HepG2 (cell line): Measurements from ENCODE around the gene SPATA25. TPM values are rescaled to one million over a fixed set of nuclear protein-coding genes. Genes with fewer than 3 reads are reported as not detected.

Source experiments
- ADNP ChIP-seq: sonication (generic); formaldehyde crosslinking; IDR thresholded peaks from 2 replicates; pipeline ENCODE4 v1.4.0; 2020; ENCODE audit warnings: missing genetic modification reagents
- ATM ChIP-seq: fragments of 450-650 bp; IDR thresholded peaks from 2 replicates; pipeline ENCODE4 v1.7.1; 2017; ENCODE audit warnings: mild to moderate bottlenecking, borderline replicate concordance
- ETV5 ChIP-seq: IDR thresholded peaks from 2 replicates; pipeline ENCODE4 v1.6.1; 2018; ENCODE audit warnings: missing biosample characterization, missing genetic modification reagents, inconsistent platforms, borderline replicate concordance
- FOXJ3 ChIP-seq: sonication (generic); formaldehyde crosslinking; IDR thresholded peaks from 2 replicates; pipeline ENCODE4 v1.4.0; 2020; ENCODE audit warnings: missing genetic modification reagents, mild to moderate bottlenecking, borderline replicate concordance
- HHEX ChIP-seq: IDR thresholded peaks from 2 replicates; pipeline ENCODE4 v1.6.1; 2016; ENCODE audit warnings: control low read depth
- HMGA1 ChIP-seq: sonication (generic); formaldehyde crosslinking; conservative IDR thresholded peaks from 2 replicates; pipeline ENCODE4 v1.4.0; 2020; ENCODE audit warnings: missing genetic modification reagents
- HNF4A ChIP-seq: sonication (generic); formaldehyde crosslinking; IDR thresholded peaks from 2 replicates; pipeline ENCODE4 v1.4.0; 2020; ENCODE audit warnings: missing genetic modification reagents
- HNRNPH1 ChIP-seq: fragments of 200-400 bp; formaldehyde crosslinking; optimal IDR thresholded peaks from 2 replicates; pipeline ENCODE3; 2017; ENCODE audit warnings: mild to moderate bottlenecking, low read depth, low read length
- MAFK ChIP-seq, 2 experiments: IDR thresholded peaks in 1 of 2; conservative IDR thresholded peaks in 1 of 2; 2 replicates each; pipeline ENCODE4 v1.6.1; 2011; ENCODE audit warnings: improper control_type of control experiment in 2 of 2, low read length in 2 of 2
- PHF20 ChIP-seq: sonication (generic); formaldehyde crosslinking; IDR thresholded peaks from 2 replicates; pipeline ENCODE4 v1.5.0; 2020; ENCODE audit warnings: mild to moderate bottlenecking, missing genetic modification reagents
- RXRB ChIP-seq: IDR thresholded peaks from 2 replicates; pipeline ENCODE4 v1.6.1; 2016; ENCODE audit warnings: borderline replicate concordance, missing genetic modification reagents, missing compliant biosample characterization
- SOX6 ChIP-seq, 2 experiments: fragments of 450-650 bp in 1 of 2; sonication (generic) in 1 of 2; formaldehyde crosslinking in 1 of 2; IDR thresholded peaks; 2 replicates each; pipeline versions ENCODE4 v1.4.0 to v1.6.1; 2017 to 2020; ENCODE audit warnings: antibody characterized with exemption in 1 of 2, mild to moderate bottlenecking in 1 of 2, missing genetic modification reagents in 1 of 2
- TCF12 ChIP-seq, 2 experiments: fragments of 450-650 bp in 1 of 2; sonication (generic) in 1 of 2; formaldehyde crosslinking in 1 of 2; IDR thresholded peaks; 2 replicates each; pipeline versions ENCODE4 v1.6.1 to v1.8.0; 2017 to 2022; ENCODE audit warnings: antibody characterized with exemption in 1 of 2, mild to moderate bottlenecking in 1 of 2, missing genetic modification reagents in 1 of 2, moderate library complexity in 1 of 2
- TRIM24 ChIP-seq: sonication (generic); formaldehyde crosslinking; IDR thresholded peaks from 2 replicates; pipeline ENCODE4 v1.8.0; 2022; ENCODE audit warnings: mild to moderate bottlenecking, missing genetic modification reagents
- U2AF1 ChIP-seq: fragments of 200-400 bp; formaldehyde crosslinking; optimal IDR thresholded peaks from 2 replicates; pipeline ENCODE3; 2017; ENCODE audit warnings: mild to moderate bottlenecking, low read depth, low read length
- YEATS4 ChIP-seq: sonication (generic); formaldehyde crosslinking; IDR thresholded peaks from 2 replicates; pipeline ENCODE4 v1.4.0; 2020; ENCODE audit warnings: missing genetic modification reagents, borderline replicate concordance
- ZFAT ChIP-seq: sonication (generic); formaldehyde crosslinking; conservative IDR thresholded peaks from 2 replicates; pipeline ENCODE4 v1.8.1; 2023; ENCODE audit warnings: missing genetic modification reagents, inconsistent platforms
- ZMYM3 ChIP-seq: sonication (generic); formaldehyde crosslinking; IDR thresholded peaks from 2 replicates; pipeline ENCODE4 v1.5.1; 2020; ENCODE audit warnings: mild to moderate bottlenecking, missing genetic modification reagents
- ZNF460 ChIP-seq: sonication (generic); formaldehyde crosslinking; IDR thresholded peaks from 2 replicates; pipeline ENCODE4 v1.5.1; 2020; ENCODE audit warnings: missing genetic modification reagents, mild to moderate bottlenecking, borderline replicate concordance
- polyA plus RNA-seq, 8 experiments: library from polyadenylated mRNA; depleted of rRNA in 3 of 8; stranded (reverse) in 7 of 8; unstranded in 1 of 8; fragments of >200 nt; fragmentation: Illumina TruSeq in 4 of 8; extraction: Trizol in 4 of 8; gene quantifications; 2 replicates each; pipeline versions ENCODE4 v1.2.1 to v1.2.3, GENCODE V29; 2011 to 2016; ENCODE audit warnings: low read depth in 4 of 8, missing spikeins in 1 of 8, mixed read lengths in 1 of 8; ENCODE audit not compliant: insufficient read depth in 1 of 8
- total RNA-seq, 5 experiments: library from RNA; depleted of rRNA; stranded (reverse); fragments of >200 nt; fragmentation: Illumina TruSeq; extraction: Trizol; gene quantifications; 2 replicates each; pipeline ENCODE4 v1.2.3, GENCODE V29; 2016; ENCODE audit warnings: low read depth in 1 of 5
- TF ChIP-seq, protein P1 (sequence below): sonication (generic); formaldehyde crosslinking; IDR thresholded peaks from 2 replicates; pipeline ENCODE4 v1.8.0; 2022; ENCODE audit warnings: missing genetic modification reagents, mild to moderate bottlenecking, inconsistent platforms, borderline replicate concordance
- TF ChIP-seq, protein P2 (sequence below): sonication (generic); formaldehyde crosslinking; IDR thresholded peaks from 2 replicates; pipeline ENCODE4 v1.4.0; 2020; ENCODE audit warnings: missing genetic modification reagents
- TF ChIP-seq, protein P3 (sequence below): sonication (generic); formaldehyde crosslinking; IDR thresholded peaks from 2 replicates; pipeline ENCODE4 v1.4.0; 2020; ENCODE audit warnings: missing genetic modification reagents
- TF ChIP-seq, protein P4 (sequence below): sonication (generic); formaldehyde crosslinking; IDR thresholded peaks from 2 replicates; pipeline ENCODE4 v1.5.0; 2020; ENCODE audit warnings: missing genetic modification reagents

Gene SPATA25
- total and polyA plus RNA-seq, 2 of the 13 experiments (the other 11 are each of a cell fraction or from before 2014, with no cell fraction given) = 4.8 to 7.6 TPM

DNA sequence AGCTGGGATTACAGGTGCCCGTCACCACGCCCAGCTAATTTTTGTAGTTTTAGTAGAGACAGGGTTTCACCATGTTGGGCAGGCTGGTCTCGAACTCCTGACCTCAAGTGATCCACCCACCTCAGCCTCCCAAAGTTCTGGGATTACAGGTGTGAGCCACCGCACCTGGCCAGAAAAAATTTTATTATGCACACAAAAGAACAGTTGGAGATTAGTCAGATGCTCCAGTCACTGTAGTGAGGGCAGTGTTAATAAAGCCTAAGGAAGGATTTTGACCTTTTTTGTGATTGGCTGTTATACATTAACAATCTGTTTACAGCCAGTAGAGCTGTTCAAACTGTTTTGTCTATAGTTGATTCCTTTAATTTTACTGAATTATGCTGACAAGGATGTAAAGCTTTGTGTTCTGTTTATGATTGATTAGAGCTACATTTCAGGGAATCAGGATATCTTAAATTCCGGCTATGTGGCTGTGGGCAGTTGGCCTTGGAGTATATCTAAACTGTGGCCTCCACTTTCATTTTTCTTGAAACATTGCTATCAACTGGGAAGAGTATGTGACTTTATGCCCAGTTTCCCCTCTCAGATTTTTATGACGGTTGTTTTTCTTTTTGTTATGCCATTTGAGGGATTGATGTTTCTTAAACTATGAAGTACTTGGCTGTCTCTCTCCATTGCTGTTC, 20.1 kb downstream of the SPATA25 start (continued):
- TF ChIP-seq SOX6 (IDR thresholded peaks at IDR 0.05) = no peak
- TF ChIP-seq SOX6 (CRISPR knock-in tag; IDR thresholded peaks at IDR 0.05) = peak; percentile 58; the same call in 1 of the 2 replicates
- no peak for TF ChIP-seq HNRNPH1
- no peak for TF ChIP-seq TRIM24
- TF ChIP-seq, protein P1, sequence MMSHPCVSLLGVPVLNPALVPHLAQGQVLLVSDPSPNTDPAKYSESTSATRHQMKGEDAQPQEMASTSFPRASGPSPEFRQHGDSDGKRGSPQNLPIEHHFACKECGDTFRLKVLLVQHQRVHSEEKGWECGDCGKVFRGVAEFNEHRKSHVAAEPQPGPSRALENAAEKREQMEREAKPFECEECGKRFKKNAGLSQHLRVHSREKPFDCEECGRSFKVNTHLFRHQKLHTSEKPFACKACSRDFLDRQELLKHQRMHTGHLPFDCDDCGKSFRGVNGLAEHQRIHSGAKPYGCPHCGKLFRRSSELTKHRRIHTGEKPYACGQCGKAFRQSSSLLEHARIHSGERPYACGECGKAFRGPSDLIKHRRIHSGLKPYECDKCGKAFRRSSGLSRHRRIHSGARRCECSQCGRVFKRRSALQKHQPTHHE = no peak
- TF ChIP-seq ATM = no peak
- peak; percentile 94 for TF ChIP-seq ZNF460
- TF ChIP-seq ZFAT (CRISPR knock-in tag) = 0 out of 2 replicates have a peak, but pooled peaks have one; percentile 50
- TF ChIP-seq, protein P2, sequence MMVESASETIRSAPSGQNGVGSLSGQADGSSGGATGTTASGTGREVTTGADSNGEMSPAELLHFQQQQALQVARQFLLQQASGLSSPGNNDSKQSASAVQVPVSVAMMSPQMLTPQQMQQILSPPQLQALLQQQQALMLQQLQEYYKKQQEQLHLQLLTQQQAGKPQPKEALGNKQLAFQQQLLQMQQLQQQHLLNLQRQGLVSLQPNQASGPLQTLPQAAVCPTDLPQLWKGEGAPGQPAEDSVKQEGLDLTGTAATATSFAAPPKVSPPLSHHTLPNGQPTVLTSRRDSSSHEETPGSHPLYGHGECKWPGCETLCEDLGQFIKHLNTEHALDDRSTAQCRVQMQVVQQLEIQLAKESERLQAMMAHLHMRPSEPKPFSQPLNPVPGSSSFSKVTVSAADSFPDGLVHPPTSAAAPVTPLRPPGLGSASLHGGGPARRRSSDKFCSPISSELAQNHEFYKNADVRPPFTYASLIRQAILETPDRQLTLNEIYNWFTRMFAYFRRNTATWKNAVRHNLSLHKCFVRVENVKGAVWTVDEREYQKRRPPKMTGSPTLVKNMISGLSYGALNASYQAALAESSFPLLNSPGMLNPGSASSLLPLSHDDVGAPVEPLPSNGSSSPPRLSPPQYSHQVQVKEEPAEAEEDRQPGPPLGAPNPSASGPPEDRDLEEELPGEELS (CRISPR knock-in tag) = peak; percentile 45
- TF ChIP-seq TCF12 (IDR thresholded peaks at IDR 0.05) = no peak
- TF ChIP-seq TCF12 (CRISPR knock-in tag; IDR thresholded peaks at IDR 0.05) = no peak
- TF ChIP-seq, protein P3, sequence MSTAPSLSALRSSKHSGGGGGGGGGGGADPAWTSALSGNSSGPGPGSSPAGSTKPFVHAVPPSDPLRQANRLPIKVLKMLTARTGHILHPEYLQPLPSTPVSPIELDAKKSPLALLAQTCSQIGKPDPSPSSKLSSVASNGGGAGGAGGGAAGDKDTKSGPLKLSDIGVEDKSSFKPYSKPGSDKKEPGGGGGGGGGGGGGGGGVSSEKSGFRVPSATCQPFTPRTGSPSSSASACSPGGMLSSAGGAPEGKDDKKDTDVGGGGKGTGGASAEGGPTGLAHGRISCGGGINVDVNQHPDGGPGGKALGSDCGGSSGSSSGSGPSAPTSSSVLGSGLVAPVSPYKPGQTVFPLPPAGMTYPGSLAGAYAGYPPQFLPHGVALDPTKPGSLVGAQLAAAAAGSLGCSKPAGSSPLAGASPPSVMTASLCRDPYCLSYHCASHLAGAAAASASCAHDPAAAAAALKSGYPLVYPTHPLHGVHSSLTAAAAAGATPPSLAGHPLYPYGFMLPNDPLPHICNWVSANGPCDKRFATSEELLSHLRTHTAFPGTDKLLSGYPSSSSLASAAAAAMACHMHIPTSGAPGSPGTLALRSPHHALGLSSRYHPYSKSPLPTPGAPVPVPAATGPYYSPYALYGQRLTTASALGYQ (CRISPR knock-in tag) = no peak
- peak; percentile 76; the same call in 1 of the 2 replicates for TF ChIP-seq ADNP (CRISPR knock-in tag)
- no peak for TF ChIP-seq HHEX (CRISPR knock-in tag)
- no peak for TF ChIP-seq ETV5 (CRISPR knock-in tag)
- peak; percentile 28; the same call in 1 of the 2 replicates for TF ChIP-seq HNF4A (CRISPR knock-in tag)
- no peak for TF ChIP-seq FOXJ3 (CRISPR knock-in tag)
- peak; percentile 73 for TF ChIP-seq ZMYM3 (CRISPR knock-in tag)
- no peak for TF ChIP-seq PHF20 (CRISPR knock-in tag)
- TF ChIP-seq, protein P4, sequence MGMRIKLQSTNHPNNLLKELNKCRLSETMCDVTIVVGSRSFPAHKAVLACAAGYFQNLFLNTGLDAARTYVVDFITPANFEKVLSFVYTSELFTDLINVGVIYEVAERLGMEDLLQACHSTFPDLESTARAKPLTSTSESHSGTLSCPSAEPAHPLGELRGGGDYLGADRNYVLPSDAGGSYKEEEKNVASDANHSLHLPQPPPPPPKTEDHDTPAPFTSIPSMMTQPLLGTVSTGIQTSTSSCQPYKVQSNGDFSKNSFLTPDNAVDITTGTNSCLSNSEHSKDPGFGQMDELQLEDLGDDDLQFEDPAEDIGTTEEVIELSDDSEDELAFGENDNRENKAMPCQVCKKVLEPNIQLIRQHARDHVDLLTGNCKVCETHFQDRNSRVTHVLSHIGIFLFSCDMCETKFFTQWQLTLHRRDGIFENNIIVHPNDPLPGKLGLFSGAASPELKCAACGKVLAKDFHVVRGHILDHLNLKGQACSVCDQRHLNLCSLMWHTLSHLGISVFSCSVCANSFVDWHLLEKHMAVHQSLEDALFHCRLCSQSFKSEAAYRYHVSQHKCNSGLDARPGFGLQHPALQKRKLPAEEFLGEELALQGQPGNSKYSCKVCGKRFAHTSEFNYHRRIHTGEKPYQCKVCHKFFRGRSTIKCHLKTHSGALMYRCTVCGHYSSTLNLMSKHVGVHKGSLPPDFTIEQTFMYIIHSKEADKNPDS (CRISPR knock-in tag) = no peak
- 0 out of 2 replicates have a peak, but pooled peaks have one; percentile 29 for TF ChIP-seq YEATS4 (CRISPR knock-in tag)
- peak; percentile 75 to 78 for TF ChIP-seq MAFK (conservative IDR thresholded peaks at IDR 0.05 in 1 of 2, IDR thresholded peaks at IDR 0.05 in 1 of 2; ENCODE audit: low read length in 2 of 2)
- no peak for TF ChIP-seq HMGA1 (CRISPR knock-in tag)
- TF ChIP-seq U2AF1 = no peak
- no peak for TF ChIP-seq RXRB (CRISPR knock-in tag)
